NCI-H524 treated with DMSO at 0.1 percent for 48 hours (cell line): Measurements from ENCODE around the gene SHISA7.
"Not testable (repeated sequence)": the region's sequence is repeated elsewhere in the genome, so short reads cannot be mapped to it uniquely, and the experiment has no call there.

Source experiments
- DNase-seq: peaks from one replicate; lab custom pipeline; 2025; lab: John Stamatoyannopoulos, UW

SHISA7 gene

DNA sequence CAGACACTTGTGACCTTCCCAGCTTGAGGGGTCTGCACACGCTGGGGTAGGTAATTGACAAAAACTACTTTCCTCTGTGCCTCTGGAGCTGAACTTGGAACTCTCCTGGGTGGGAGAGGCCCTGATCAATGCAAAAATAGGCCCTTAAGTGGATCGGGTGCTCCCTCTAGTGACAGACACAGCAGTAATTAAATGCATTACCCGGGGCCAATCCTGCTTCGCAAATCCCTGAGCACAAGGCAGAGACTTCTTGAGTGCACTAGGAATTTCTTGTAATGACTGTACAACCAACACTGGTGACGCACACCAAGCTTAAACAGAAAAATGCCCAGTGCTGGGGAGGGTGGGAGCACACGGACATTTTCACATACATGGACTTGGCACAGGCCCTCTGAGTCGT lies 24.9 kb downstream of the SHISA7 start:
- no peak for DNase-seq

DNA sequence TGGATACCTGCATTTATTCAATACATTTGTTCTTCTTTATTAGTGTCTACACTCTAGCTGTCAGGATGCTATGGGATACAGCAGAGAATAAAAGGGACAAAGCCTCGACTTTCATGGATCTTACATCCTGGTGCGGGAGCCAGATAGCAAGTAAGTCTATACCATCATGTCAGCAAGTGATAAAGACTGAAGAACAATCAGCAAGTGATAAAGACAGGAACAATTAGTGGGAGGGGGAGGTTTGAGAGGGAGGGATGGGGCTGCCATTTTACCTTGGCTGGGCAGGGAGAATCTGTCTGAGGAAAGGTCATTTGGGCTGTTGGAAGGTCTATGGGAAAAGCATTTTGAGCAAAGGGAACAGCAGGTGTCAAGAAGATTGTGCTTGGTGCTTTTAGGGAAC lies 32.9 kb downstream of the SHISA7 start:
- no peak for DNase-seq

DNA sequence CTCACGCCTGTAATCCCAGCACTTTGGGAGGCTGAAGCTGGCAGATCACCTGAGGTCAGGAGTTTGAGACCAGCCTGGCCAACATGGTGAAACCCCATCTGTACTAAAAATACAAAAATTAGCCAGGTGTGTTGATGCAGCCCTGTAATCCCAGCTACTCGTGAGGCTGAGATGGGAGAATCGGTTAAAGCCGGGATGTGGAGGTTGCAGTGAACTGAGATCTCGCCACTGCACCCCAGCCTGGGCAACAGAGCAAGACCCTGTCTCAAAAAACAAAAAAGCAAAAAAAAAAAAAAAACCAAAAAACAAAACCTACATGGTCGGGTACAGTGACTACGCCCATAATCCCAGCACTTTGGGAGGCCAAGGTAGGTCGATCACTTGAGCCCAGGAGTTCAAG lies 33.9 kb downstream of the SHISA7 start:
- not testable (repeated sequence) for DNase-seq

DNA sequence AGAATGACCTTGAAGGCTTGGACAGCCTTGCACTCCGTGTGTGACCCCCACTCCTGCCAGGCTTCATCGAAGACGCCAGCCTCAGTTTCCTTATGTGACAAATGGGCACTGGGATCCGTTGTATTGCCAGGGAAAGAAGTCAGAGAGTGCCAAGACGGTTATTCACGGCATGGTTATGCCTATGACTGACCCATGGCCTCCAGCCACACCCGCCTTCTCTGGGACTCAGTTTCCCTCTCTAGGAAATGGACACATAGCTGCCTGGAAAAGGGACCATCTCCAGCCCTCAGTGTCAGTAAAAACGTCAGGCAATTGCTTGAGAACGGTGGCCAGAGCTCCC lies 34.6 kb downstream of the SHISA7 start:
- DNase-seq, result no peak

- peak; percentile 94 for DNase-seq
Measured at GRCh38 chr19:55407800-55408532, 35.1 kb downstream of the SHISA7 start.

- DNase-seq, result not testable (repeated sequence)
Measured at GRCh38 chr19:55407550-55407799, 35.6 kb downstream of the SHISA7 start, which contains the start of gene UBE2S. TSS of gene UBE2S (minus strand) at chr19:55407788. CDS start at chr19:55407589, 199 bp downstream.

- DNase-seq, result no peak
Measured at GRCh38 chr19:55406826-55407549, 36.1 kb downstream of the SHISA7 start.

DNA sequence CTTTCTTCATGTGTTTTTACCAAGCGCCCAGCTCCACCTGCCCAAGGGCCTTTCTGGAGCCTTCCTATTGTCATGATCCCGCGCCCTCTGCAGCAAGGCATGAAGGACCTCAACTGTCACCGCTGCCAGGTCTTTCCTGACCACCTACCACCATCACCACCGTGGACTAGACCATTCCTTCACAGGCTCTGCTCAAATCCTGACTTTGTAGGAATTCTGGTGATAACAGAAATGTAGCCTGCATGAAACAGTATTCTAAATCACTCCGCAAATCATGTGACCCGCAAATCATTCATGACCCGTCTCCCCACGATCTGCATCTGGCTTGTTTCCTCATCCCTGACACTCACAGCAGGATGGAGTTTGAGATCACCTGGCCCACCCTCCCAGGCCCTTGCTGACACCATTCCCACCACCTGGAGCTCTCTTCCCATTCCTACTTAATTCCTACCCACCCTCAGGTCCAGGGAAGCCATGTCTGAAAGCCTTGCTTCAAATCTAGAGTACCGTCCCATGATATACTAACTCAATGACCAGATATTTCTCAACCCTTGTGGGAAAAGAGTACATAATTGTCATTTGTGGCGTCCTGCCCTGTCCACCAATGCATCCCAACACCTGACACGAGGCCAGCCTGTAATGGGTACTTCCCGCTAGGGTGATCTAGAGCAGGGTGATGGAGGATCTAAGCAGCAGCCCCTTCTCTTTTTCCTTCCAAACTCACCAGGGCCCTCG lies 36.8 kb downstream of the SHISA7 start:
- DNase-seq, result no peak

DNA sequence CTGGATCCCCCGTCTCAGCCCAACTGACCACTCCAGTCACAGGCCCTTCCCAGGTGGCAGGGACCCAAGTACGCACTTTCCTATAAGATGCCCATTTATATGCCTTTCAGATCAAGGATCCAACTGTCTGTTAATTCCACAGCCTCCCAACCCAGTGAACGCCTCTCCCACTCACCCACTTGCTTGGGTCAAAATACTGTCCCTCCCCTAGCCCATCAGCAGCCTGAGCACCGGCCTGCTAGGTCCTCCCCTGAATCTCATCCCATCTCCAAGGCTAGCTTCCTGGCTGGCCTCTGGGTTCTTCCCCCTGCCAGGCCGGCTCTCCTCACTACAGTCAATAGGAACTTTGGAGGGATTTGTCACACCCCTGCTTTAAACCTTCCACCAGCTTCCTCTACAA lies 37.5 kb downstream of the SHISA7 start:
- DNase-seq, result no peak

- no peak for DNase-seq
Measured at GRCh38 chr19:55402509-55402908, 40.6 kb downstream of the SHISA7 start.

DNA sequence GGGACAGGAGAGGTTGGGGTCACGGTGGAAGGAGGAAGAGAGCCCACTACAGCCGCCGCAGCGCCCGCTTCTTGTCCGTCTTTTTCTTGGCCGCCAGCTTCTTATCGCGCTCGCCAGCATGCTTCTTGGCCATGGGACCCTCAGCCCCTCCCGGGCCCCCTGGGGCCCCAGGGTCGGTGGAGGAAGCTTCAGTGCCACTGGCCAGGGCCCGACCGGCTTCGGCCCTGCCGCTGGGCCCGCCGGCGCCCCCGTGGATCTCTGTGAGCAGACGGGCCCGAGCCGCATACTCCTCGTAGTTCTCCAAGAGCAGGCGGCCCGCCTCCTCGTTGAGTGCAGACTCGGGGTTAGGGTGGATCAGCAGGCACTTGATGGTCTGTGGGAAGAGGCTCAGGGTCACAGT lies 41.7 kb downstream of the SHISA7 start:
- DNase-seq, result not testable (repeated sequence)

DNA sequence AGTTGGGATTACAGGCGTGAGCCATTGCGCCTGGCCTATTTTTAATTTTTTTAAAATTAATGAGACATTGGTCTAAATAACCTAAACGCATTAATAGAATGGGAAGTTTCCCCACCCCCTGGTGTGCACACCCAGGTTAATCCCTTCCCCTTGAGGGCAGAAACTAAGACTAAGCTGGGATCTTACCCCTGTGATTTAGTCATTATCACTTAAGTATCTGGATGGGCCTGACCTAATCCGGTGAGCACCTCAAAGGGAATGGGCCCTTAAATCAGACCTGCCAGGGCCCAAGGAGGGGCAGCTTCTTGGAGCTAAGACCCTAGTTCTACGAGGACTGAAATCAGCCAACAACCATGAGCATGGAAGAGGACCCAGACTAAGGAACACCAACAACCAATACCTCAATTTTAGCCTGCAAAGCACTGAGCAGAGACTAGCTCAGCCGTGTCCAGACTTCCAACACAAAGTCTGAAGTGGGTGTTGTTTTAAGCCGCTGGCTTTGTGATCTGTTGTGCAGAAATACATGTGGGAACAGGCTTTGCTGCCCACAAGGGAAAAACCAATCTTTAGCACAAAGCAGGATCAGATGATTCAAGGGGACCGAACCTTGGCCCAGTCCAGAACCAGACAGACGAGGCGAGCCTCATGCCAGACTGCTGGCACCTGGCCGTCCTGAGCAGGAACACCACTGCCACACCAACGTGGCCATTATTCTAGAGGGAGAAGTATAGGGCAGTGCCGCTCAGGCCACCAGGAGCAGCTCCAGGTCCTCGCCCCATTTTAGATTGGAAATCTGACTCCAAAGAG lies 42.6 kb downstream of the SHISA7 start:
- DNase-seq, result no peak

DNA sequence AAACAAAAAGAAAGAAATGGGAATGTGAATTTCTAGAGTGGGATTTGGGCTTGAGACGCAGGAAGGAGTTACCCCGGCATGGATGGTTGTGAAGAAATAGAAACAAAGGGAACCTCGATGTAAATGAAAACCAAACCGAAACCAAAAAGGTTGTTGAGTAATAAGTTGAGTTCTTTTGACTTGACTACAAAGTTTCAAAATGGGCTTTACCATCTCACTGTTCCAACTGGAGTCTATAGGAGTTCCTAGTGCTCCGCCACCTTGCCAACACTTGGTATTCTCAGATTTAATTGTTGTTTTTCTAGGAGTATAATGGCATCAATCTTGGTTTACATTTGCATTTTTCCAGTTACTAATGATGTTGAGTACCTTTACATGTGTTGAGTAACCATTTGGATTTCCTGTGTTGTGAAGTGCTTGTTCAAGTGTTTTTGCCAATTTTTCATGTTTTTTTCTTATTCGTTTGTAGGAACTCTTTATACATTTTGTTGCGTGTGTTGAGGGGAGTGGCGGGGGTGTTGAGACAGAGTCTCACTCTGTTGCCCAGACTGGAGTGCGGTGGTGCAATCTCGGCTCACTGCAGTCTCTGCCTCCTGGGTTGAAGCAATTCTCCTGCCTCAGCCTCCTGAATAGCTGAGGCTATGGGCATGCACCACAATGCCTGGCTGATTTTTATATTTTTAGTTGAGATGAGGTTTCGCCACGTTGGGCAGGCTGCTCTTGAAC lies 44.7 kb downstream of the SHISA7 start:
- DNase-seq, result no peak

GRCh38 chr19:55392820-55393761 lies 50.0 kb downstream of the SHISA7 start:
- no peak for DNase-seq

- no peak for DNase-seq
Measured at GRCh38 chr19:55391702-55392615, 51.1 kb downstream of the SHISA7 start.

DNA sequence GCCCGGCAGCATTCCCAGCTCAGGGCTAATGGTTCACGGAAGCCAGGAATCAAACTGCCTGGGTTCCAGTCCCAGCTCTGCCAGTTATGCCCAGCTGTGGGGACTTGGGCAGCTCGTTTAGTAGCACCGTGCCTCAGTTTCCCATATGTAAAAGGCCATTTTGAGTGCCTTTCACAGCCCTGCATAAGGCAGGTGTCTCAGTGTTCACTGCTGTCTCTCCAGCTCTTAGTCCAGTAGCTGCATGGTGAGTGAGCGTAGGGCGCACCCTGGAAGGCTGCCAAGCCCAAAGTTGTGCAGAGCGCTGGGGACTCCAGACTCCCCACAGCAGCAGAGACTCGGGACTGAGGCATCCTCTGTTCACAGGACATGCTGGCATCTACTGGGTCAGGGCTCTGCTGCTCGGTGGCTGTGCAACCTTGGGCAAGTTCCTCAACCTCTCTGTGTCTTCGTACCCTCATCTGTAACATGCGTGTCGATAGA lies 51.9 kb downstream of the SHISA7 start:
- DNase-seq, result no peak

DNA sequence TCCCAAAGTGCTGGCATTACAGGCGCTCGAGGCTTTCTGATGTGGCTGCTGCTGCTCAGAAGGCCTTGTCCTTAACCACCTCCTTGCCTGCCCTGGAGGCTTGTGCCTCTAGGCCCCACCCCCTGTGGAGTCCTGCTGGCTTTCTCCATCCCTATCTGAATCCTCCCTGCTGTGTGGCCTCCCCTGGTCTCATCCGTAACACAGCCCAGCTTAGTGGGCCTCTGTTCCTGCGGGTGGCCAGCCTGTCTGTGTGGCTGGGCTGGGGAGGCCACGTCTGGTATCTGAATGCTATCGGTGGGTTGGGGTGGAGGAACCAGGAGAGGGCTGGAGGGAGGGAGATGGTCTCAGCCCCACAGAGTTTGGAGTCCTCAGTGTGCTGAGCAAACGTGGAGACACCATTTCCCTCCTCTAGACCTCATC lies 52.6 kb downstream of the SHISA7 start:
- DNase-seq, result no peak

DNA sequence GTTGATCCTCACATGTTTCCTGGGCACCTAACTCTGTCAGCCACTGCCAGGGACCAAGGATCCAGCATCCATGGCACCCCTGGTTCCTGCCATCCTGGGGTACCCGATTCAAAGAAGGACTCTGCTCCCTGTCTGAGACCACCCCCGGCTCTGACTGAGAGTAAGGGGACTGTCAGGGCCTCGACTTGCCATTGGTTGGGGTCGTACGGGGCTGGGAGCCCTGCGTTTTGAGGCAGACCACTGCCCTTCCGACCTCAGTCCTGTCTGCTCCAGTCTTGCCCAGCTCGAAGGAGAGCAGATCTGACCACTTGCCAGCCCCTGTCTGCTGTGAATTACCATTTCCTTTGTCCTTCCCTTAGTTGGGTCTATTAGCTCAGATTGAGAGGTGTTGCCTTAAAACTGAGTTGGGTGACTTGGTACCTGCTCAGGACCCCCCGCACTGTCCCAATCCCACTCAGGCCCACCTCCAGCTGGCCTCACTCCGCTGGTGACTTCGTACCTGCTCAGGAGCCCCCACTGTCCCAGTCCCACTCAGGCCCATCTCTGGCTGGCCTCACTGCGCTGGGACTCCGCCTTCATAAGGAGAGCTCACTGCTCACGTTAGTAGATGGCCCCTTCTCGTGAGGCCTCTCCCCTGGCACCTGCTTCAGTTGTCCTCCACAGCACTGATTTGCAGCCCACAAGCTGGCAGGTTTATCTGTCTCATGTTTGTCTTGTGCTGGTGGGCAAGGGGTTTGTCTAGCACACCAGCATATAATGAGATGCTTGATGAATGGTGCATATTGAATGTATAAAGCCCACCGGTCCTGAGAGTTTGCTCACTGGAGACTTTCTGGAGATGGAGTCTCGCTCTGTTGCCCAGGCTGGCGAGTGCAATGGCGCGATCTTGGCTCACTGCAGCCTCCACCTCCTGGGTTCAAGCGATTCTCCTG lies 53.4 kb downstream of the SHISA7 start:
- DNase-seq, result no peak
